ENCODE measurements around the gene EFNA5. TPM values are rescaled to one million over a fixed set of nuclear protein-coding genes. Genes with fewer than 3 reads are reported as not detected.

Gene EFNA5
- total and polyA plus RNA-seq, 2 of the 13 experiments (the other 11 are each of a cell fraction or from before 2014, with no cell fraction given) = not detected

DNA sequence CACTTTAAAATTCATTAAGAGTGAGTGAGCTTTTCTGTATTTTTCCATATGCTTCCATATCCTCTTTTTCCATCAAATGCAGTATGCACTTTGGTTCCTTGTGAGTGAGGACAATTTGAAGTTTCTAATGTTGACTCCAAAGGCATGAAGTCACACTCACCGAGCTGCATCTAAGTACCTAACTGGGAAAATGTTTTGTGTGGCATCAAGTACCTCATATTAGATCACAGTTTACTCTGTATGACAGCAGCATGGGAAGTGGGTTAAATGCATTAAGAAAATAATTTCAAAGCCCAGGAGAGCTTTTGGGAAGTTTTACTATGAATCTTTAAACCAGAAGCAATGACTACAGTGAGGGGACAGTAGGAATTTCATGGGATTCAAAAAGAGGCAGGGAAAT lies 207.0 kb downstream of the EFNA5 start:
- Histone ChIP-seq H3K9me3 (ENCODE audit: low read length) (no peaks in the 10 kb centered on the region), H2AFZ (ENCODE audit: low read length) (no peak overlapping the region), H3K4me3 (replicated peaks in 1 of 3; ENCODE audit: insufficient read depth in 1 of 3, low read depth in 2 of 3, low read length in 3 of 3) (no peak overlapping the region), H3K4me2 (ENCODE audit: low read depth, low read length) (no peak overlapping the region), H3K9ac (ENCODE audit: insufficient read depth, low read depth, low read length) (no peak overlapping the region), H3K27ac (ENCODE audit: extremely low read length, insufficient read depth, low read length) (no peak overlapping the region), H4K20me1 (ENCODE audit: insufficient read depth, low read length) (no peaks in the 10 kb centered on the region), H3K36me3 (replicated peaks in 1 of 2; ENCODE audit: control insufficient read depth in 1 of 2, insufficient read depth in 2 of 2, low read length in 2 of 2) (no peaks in the 10 kb centered on the region), H3K79me2 (ENCODE audit: insufficient read depth, low read length) (no peaks in the 10 kb centered on the region), H3K27me3 (ENCODE audit: control insufficient read depth in 1 of 2, insufficient read depth in 2 of 2, low read length in 2 of 2) (no peaks in the 10 kb centered on the region; a peak in 1 of 5 replicates), H3K4me1 (ENCODE audit: insufficient read depth, low read length) (no peaks in the 10 kb centered on the region)
- ATAC-seq (no peak), DNase-seq (ENCODE audit: low spot score) (no peak), FAIRE-seq (no peak)
- ChIA-PET CTCF (ENCODE audit: low intra/inter-chr PET ratio, low total read pairs) (no interaction called here), POLR2A (no interaction called here)
- no peak for TF ChIP-seq CBX1 (IDR thresholded peaks at IDR 0.05; ENCODE audit: low read depth)
- no peak for TF ChIP-seq HOXA9 (CRISPR knock-in tag; IDR thresholded peaks at IDR 0.05; ENCODE audit: borderline replicate concordance)
- TF ChIP-seq MATR3 (CRISPR knock-in tag; IDR thresholded peaks at IDR 0.05) = no peak
- no peak for TF ChIP-seq ZNF576 (CRISPR knock-in tag; IDR thresholded peaks at IDR 0.05)
- TF ChIP-seq ZIK1 (CRISPR knock-in tag; IDR thresholded peaks at IDR 0.05; ENCODE audit: borderline replicate concordance, low read depth) = no peak
- TF ChIP-seq, protein P1, sequence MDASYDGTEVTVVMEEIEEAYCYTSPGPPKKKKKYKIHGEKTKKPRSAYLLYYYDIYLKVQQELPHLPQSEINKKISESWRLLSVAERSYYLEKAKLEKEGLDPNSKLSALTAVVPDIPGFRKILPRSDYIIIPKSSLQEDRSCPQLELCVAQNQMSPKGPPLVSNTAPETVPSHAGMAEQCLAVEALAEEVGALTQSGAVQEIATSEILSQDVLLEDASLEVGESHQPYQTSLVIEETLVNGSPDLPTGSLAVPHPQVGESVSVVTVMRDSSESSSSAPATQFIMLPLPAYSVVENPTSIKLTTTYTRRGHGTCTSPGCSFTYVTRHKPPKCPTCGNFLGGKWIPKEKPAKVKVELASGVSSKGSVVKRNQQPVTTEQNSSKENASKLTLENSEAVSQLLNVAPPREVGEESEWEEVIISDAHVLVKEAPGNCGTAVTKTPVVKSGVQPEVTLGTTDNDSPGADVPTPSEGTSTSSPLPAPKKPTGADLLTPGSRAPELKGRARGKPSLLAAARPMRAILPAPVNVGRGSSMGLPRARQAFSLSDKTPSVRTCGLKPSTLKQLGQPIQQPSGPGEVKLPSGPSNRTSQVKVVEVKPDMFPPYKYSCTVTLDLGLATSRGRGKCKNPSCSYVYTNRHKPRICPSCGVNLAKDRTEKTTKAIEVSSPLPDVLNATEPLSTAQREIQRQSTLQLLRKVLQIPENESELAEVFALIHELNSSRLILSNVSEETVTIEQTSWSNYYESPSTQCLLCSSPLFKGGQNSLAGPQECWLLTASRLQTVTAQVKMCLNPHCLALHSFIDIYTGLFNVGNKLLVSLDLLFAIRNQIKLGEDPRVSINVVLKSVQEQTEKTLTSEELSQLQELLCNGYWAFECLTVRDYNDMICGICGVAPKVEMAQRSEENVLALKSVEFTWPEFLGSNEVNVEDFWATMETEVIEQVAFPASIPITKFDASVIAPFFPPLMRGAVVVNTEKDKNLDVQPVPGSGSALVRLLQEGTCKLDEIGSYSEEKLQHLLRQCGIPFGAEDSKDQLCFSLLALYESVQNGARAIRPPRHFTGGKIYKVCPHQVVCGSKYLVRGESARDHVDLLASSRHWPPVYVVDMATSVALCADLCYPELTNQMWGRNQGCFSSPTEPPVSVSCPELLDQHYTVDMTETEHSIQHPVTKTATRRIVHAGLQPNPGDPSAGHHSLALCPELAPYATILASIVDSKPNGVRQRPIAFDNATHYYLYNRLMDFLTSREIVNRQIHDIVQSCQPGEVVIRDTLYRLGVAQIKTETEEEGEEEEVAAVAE (CRISPR knock-in tag; IDR thresholded peaks at IDR 0.05; ENCODE audit: borderline replicate concordance) = no peak
- TF ChIP-seq ELF3 (CRISPR knock-in tag; IDR thresholded peaks at IDR 0.05) = no peak
- no peak for TF ChIP-seq TFAP4 (IDR thresholded peaks at IDR 0.05; ENCODE audit: borderline replicate concordance, low read depth)
- TF ChIP-seq SMC3 (IDR thresholded peaks at IDR 0.05; ENCODE audit: low read length) = no peak
- no peak for TF ChIP-seq ZNF614 (CRISPR knock-in tag; IDR thresholded peaks at IDR 0.05; ENCODE audit: borderline replicate concordance)
- no peak for TF ChIP-seq NFYC (CRISPR knock-in tag; IDR thresholded peaks at IDR 0.05)
- no peak for TF ChIP-seq EHMT2 (IDR thresholded peaks at IDR 0.05; ENCODE audit: borderline replicate concordance, low read depth, low read length)
- no peak for TF ChIP-seq ZNF850 (CRISPR knock-in tag; conservative IDR thresholded peaks at IDR 0.05)
- no peak for TF ChIP-seq BRD4 (CRISPR knock-in tag; IDR thresholded peaks at IDR 0.05)
- in situ Hi-C loops (cut with HindIII; ENCODE audit: extremely low pct_ligation_motif_present, low pct_unique_long_range_greater_than_20kb) (no loop called here), intact Hi-C loops (cut with micrococcal nuclease; ENCODE audit: unreplicated experiment) (no loop called here)
- no TSS peak for BruUV-seq (replicated peaks)
- WGBS (ENCODE audit: low lambda C conversion rate) = 0% methylated on average over 1 of the region's 1 CpG

Measured in HepG2 (cell line).